Activated T-cell treated with anti-CD3 and anti-CD28 coated beads, Interleukin-2, amount 50 U/mL, for 72 hours (primary cell): ENCODE results near the gene RASD1. TPM values are rescaled to one million over a fixed set of nuclear protein-coding genes. Genes with fewer than 3 reads are reported as not detected.
"Not testable (repeated sequence)": the region's sequence is repeated elsewhere in the genome, so short reads cannot be mapped to it uniquely, and the experiment has no call there.

Source experiments
- ATAC-seq, 2 donors: fragments of 150-1000 bp; cut with Tn5 transposase; replicated peaks in 1 of 2; 2 replicates each; pipeline ENCODE4 v1.10.0; 2021; ENCODE audit warnings: moderate library complexity in 2 of 2, mild to moderate bottlenecking in 1 of 2
- DNase-seq, 2 donors: peaks; one replicate each; pipeline ENCODE4 v3.0.0; 2021 to 2022; ENCODE audit warnings: mixed read lengths in 1 of 2
- H3K27ac Mint-ChIP-seq: one replicate; pipeline ENCODE4 v1.8.0; 2022; ENCODE audit warnings: mild to moderate bottlenecking, moderate library complexity, mixed read lengths
- H3K27me3 Mint-ChIP-seq: one replicate; pipeline ENCODE4 v1.8.0; 2022; ENCODE audit warnings: low read depth, mixed read lengths
- H3K36me3 Mint-ChIP-seq, 2 donors: one replicate each; pipeline ENCODE4 v1.8.0; 2022; ENCODE audit warnings: mixed read lengths in 2 of 2, mild to moderate bottlenecking in 1 of 2; ENCODE audit not compliant: insufficient read depth in 2 of 2
- H3K4me1 Mint-ChIP-seq: one replicate; pipeline ENCODE4 v1.8.0; 2022; ENCODE audit warnings: low read depth, mixed read lengths
- H3K4me3 Mint-ChIP-seq, 2 donors: one replicate each; pipeline ENCODE4 v1.8.0; 2022; ENCODE audit warnings: mild to moderate bottlenecking in 2 of 2, mixed read lengths in 2 of 2, moderate library complexity in 2 of 2
- H3K9me3 Mint-ChIP-seq, 2 donors: one replicate each; pipeline ENCODE4 v1.8.0; 2022; ENCODE audit warnings: mixed read lengths in 2 of 2
- total RNA-seq, 2 donors: library from RNA; stranded (reverse); gene quantifications; one replicate each; pipeline ENCODE4 v1.2.3, GENCODE V29; 2022

Gene RASD1
- total RNA-seq, 2 donors from 2014 or later, result 1.6 to 3.0 TPM

- Mint-ChIP-seq H3K36me3 (peaks cover 0 to 3% of the 10 kb centered on the region in 2 donors), H3K4me1 (peaks cover 19% of the 10 kb centered on the region), H3K27me3 (peaks cover 7% of the 10 kb centered on the region), H3K27ac (no peak overlapping the region), H3K4me3 (no peak overlapping the region), H3K9me3 (no peaks in the 10 kb centered on the region)
- no peak for ATAC-seq
- DNase-seq, result no peak
Observed at GRCh38 chr17:17493249-17493985, 2.8 kb downstream of the RASD1 start.

DNA sequence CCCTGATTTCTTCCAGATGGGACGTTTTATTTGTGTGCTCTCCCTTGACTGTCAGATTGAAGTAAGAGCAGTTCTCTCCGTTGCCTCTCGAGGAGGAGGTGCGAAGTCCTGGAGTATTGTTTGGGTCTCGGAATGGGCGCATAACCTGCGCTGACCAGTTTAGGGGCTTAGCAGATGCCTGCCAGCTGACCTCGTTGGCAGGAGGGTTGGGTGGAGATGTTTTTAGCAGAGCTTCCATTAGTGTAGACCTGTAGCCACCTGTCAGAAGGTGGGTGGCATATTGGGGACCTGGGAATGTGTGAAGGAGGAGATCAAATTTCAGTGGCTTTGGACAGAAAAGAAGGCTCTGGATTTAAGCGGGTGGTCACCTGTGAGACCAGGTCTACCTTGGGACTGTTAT lies 3.6 kb downstream of the RASD1 start:
- ATAC-seq (no peak), DNase-seq (no peak)
- H3K36me3 Mint-ChIP-seq, result peaks cover 3 to 7% of the 10 kb centered on the region in 2 donors
- H3K4me3 Mint-ChIP-seq, result no peak overlapping the region
- peaks cover 7% of the 10 kb centered on the region for H3K27me3 Mint-ChIP-seq
- H3K9me3 Mint-ChIP-seq, result no peaks in the 10 kb centered on the region
- H3K27ac Mint-ChIP-seq, result no peak overlapping the region
- peaks cover 25% of the 10 kb centered on the region for H3K4me1 Mint-ChIP-seq

DNA sequence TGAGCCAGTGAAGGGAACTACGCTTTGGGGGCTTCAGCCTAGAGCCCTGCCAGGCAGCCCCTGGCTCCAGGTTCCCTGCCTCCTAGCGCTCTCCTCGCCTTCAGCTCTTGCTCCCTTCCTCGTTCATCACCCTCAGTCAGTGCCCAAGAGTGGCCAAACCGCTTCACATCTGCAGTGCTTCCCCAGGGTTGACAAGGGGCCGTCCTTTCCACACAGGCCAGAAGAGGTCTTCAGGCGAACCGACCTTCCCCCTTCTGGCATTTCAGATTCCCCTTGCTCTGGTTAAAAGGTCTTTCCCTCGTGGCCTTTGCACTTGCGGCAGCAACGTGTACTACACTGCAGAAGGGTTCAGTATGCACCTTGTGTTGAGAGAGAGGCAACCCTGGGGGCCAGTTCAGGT lies 4.1 kb downstream of the RASD1 start:
- peaks cover 3 to 10% of the 10 kb centered on the region in 2 donors for H3K36me3 Mint-ChIP-seq
- H3K27me3 Mint-ChIP-seq, result peaks cover 7% of the 10 kb centered on the region
- no peak overlapping the region for H3K27ac Mint-ChIP-seq
- H3K4me1 Mint-ChIP-seq, result peaks cover 25% of the 10 kb centered on the region
- H3K9me3 Mint-ChIP-seq, result no peaks in the 10 kb centered on the region
- H3K4me3 Mint-ChIP-seq, result no peak overlapping the region
- no peak for ATAC-seq
- DNase-seq, result no peak

GRCh38 chr17:17491546-17491988 lies 4.6 kb downstream of the RASD1 start:
- H3K9me3 Mint-ChIP-seq, result no peaks in the 10 kb centered on the region
- peaks cover 7% of the 10 kb centered on the region for H3K27me3 Mint-ChIP-seq
- no peak overlapping the region for H3K27ac Mint-ChIP-seq
- peaks cover 28% of the 10 kb centered on the region for H3K4me1 Mint-ChIP-seq
- no peak for ATAC-seq
- no peak overlapping the region for H3K4me3 Mint-ChIP-seq
- peaks cover 3 to 12% of the 10 kb centered on the region in 2 donors for H3K36me3 Mint-ChIP-seq
- no peak for DNase-seq

DNA sequence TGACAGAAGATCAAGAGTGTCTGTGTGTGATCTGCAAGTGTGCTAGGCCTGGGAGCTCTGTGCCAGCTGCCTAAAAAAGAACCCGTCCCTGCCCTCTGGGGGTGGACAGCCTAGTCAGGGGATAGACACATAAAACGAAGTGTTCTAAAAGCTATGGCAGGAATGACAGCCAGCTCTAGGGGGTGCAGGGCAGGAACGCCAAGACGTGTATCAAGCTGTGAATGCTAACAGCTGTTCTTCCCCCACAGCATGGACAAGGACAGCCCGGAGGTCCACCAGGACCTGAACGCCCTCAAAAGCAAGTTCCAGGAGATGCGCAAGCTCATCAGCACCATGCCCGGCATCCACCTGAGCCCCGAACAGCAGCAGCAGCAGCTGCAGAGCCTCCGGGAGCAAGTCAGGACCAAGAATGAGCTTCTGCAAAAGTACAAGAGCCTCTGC lies 5.1 kb downstream of the RASD1 start:
- Mint-ChIP-seq H3K4me3 (no peak overlapping the region), H3K4me1 (peaks cover 28% of the 10 kb centered on the region), H3K36me3 (peaks cover 3 to 12% of the 10 kb centered on the region in 2 donors), H3K27ac (no peak overlapping the region), H3K27me3 (peaks cover 7% of the 10 kb centered on the region), H3K9me3 (no peaks in the 10 kb centered on the region)
- DNase-seq (no peak), ATAC-seq (no peak)

- no peak overlapping the region for H3K4me3 Mint-ChIP-seq
Observed at GRCh38 chr17:17487998-17488397, 8.2 kb downstream of the RASD1 start.

DNA sequence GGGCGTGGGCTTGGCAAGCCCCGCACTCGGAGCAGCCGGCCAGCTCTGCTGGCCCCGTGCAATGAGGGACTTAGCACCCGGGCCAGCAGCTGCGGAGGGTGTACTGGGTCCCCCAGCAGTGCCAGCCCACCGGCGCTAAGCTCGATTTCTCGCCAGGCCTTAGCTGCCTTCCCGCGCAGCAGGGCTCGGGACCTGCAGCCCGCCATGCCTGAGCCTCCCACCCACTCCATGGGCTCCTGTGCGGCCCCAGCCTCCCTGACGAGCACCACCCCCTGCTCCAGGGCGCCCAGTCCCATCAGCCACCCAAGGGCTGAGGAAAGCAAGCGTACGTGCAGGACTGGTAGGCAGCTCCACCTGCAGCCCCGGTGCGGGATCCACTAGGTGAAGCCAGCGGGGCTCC lies 9.8 kb downstream of the RASD1 start:
- H3K4me1 Mint-ChIP-seq, result peaks cover 53% of the 10 kb centered on the region
- not testable (repeated sequence) for H3K27me3 Mint-ChIP-seq, H3K27ac Mint-ChIP-seq, H3K9me3 Mint-ChIP-seq, ATAC-seq, DNase-seq, H3K36me3 Mint-ChIP-seq, H3K4me3 Mint-ChIP-seq

More at GRCh38 chr17:17487998-17488397, 8.2 kb downstream of the RASD1 start:
- no peaks in the 10 kb centered on the region for H3K27me3 Mint-ChIP-seq
- DNase-seq (no peak), ATAC-seq (no peak)
- peaks cover 3 to 12% of the 10 kb centered on the region in 2 donors for H3K36me3 Mint-ChIP-seq
- H3K27ac Mint-ChIP-seq, result peak overlapping the region; percentile 57
- H3K4me1 Mint-ChIP-seq, result peaks cover 37% of the 10 kb centered on the region
- no peaks in the 10 kb centered on the region for H3K9me3 Mint-ChIP-seq

DNA sequence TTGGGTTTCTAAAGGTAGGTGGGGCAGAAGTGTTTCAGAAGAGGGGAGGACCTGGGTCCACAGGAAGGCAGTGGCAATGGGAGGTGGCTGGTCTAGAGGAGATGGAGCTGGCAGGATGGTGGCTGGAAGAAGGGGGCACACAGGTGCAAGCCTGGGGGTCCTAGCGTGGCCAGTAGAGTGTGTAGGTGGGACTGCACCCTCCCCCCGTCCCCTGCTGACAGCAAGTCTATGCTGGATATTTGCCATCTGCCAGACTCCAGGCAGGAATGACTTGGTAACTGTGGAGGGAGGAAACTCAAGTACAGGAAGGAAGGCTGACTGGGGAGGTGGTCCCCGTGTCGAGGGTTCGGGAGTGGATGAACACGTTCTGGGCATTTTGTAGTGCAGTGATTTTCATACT lies 10.8 kb downstream of the RASD1 start:
- Mint-ChIP-seq H3K27me3 (no peaks in the 10 kb centered on the region), H3K4me3 (no peak overlapping the region), H3K4me1 (peaks cover 63% of the 10 kb centered on the region), H3K9me3 (no peaks in the 10 kb centered on the region), H3K27ac (no peak overlapping the region), H3K36me3 (peaks cover 3 to 9% of the 10 kb centered on the region in 2 donors)
- ATAC-seq (no peak), DNase-seq (no peak)

GRCh38 chr17:17484451-17484899 lies 11.7 kb downstream of the RASD1 start:
- Mint-ChIP-seq H3K27me3 (no peaks in the 10 kb centered on the region), H3K36me3 (peaks cover 3 to 9% of the 10 kb centered on the region in 2 donors), H3K4me1 (peaks cover 73% of the 10 kb centered on the region), H3K27ac (no peak overlapping the region), H3K9me3 (no peaks in the 10 kb centered on the region), H3K4me3 (peak overlapping the region; percentile 63 to 69)
- DNase-seq, result peak; percentile 76 to 78
- ATAC-seq, result peak; percentile 99 to 100

- no peaks in the 10 kb centered on the region for H3K27me3 Mint-ChIP-seq
- H3K27ac Mint-ChIP-seq, result peak overlapping the region; percentile 40
- H3K4me1 Mint-ChIP-seq, result peaks cover 82% of the 10 kb centered on the region
- peaks cover 0 to 2% of the 10 kb centered on the region in 2 donors for H3K36me3 Mint-ChIP-seq
- no peak for DNase-seq
- H3K4me3 Mint-ChIP-seq, result no peak overlapping the region
- no peak for ATAC-seq
- H3K9me3 Mint-ChIP-seq, result no peaks in the 10 kb centered on the region
Observed at GRCh38 chr17:17481860-17482259, 14.3 kb downstream of the RASD1 start.

DNA sequence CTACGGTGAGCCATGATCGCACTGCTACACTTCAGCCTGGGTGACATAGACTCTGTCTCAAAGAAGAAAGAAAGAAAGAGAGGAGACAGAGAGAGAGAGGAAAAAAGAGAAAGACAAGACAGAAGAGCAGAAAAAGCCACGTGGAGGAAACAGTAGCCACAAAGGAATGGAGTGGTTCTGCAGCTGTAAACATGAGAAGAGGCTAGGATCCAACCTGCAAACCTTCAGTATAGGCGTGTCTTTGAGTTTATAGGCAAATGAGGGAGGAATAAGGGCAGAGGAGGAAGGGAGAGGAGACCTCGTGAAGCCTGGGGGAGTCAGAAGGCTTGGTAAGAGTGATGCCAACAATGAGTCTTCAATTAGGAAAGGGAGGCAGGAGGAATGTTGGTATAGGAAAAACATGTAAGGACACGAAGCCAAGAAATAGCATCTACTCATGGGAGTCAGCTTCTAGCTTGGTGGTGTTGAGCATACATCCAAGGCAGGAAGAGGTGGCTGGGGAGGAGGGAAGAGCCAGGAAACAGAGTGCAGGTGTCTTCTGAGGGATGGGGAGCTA lies 15.5 kb downstream of the RASD1 start:
- no peak for ATAC-seq
- Mint-ChIP-seq H3K36me3 (peaks cover 0 to 2% of the 10 kb centered on the region in 2 donors), H3K27ac (peak overlapping the region; percentile 84), H3K9me3 (no peaks in the 10 kb centered on the region), H3K4me3 (peak overlapping the region; percentile 39 to 78), H3K27me3 (no peaks in the 10 kb centered on the region), H3K4me1 (peaks cover 88% of the 10 kb centered on the region)
- no peak for DNase-seq

- H3K36me3 Mint-ChIP-seq, result peaks cover 0 to 2% of the 10 kb centered on the region in 2 donors
- H3K27ac Mint-ChIP-seq, result no peak overlapping the region
- peaks cover 82% of the 10 kb centered on the region for H3K4me1 Mint-ChIP-seq
- H3K27me3 Mint-ChIP-seq, result no peaks in the 10 kb centered on the region
- peak overlapping the region in 1 of 2 donors; percentile 4 for H3K4me3 Mint-ChIP-seq
- no peaks in the 10 kb centered on the region for H3K9me3 Mint-ChIP-seq
- ATAC-seq, result no peak
- no peak for DNase-seq
Observed at GRCh38 chr17:17479209-17479608, 17.0 kb downstream of the RASD1 start.

DNA sequence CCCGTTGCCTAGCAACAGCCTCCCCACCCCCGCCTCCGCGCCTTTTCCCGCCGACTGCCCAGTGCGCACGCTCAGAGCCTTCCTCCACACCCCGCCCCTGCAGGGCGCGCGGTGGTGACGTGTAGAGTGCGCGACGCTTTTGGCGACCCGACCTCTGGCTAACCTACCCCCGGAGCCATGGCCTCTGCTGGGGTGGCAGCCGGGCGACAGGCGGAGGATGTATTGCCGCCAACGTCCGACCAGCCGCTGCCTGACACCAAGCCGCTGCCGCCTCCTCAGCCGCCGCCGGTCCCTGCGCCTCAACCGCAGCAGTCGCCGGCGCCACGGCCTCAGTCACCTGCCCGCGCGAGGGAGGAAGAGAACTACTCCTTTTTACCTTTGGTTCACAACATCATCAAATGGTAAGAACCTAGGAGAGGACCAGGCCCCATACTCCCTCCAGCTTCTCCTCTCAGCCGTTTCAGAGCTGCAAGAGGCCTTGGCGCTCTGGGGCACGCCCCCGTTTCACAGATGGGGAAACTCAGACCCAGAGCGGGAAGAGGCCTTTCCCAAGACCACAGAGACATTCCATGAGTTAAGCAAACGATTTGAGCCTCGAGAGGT lies 19.2 kb downstream of the RASD1 start, which contains the start of gene MED9:
TSS of gene MED9 (plus strand) at position 136 of the 603 bp plus-strand sequence. CDS start at position 178, 42 bp downstream.
- Mint-ChIP-seq H3K27me3 (no peaks in the 10 kb centered on the region), H3K4me1 (peaks cover 66% of the 10 kb centered on the region), H3K27ac (peak within 1 kb of the TSS; percentile 34), H3K36me3 (peaks cover 0 to 2% of the 10 kb centered on the region in 2 donors), H3K4me3 (peak within 1 kb of the TSS; percentile 91 to 94), H3K9me3 (no peaks in the 10 kb centered on the region)
- ATAC-seq (peak; percentile 97), DNase-seq (peak; percentile 96 to 97)
